Measurements from ENCODE around the gene NUDT3.

NUDT3 gene

GRCh38 chr6:34343806-34344205 lies 48.7 kb downstream of the NUDT3 start:
- TF ChIP-seq CTCF (IDR thresholded peaks at IDR 0.05), result no peak
- no peaks in the 10 kb centered on the region for H3K27me3 ChIP-seq (ENCODE audit: control insufficient read depth, insufficient read depth, low read length)
- no peak overlapping the region for H3K27ac ChIP-seq
- no peaks in the 10 kb centered on the region for H3K9me3 ChIP-seq (ENCODE audit: control insufficient read depth, low read length)
- peaks cover 7% of the 10 kb centered on the region for H3K4me1 ChIP-seq
- H3K79me2 ChIP-seq, result peaks cover 26% of the 10 kb centered on the region
- H3K4me2 ChIP-seq (ENCODE audit: low read length), result no peak overlapping the region
- H3K9ac ChIP-seq, result no peak overlapping the region
- no peak overlapping the region for H2AFZ ChIP-seq
- no peak overlapping the region for H3K4me3 ChIP-seq (ENCODE audit: low read depth, low read length)
- H3K36me3 ChIP-seq (ENCODE audit: control insufficient read depth, insufficient read depth, low read length), result no peaks in the 10 kb centered on the region

- Histone ChIP-seq H2AFZ (no peak overlapping the region), H3K79me2 (peaks cover 26% of the 10 kb centered on the region), H3K4me2 (ENCODE audit: low read length) (no peak overlapping the region), H3K36me3 (ENCODE audit: control insufficient read depth, insufficient read depth, low read length) (no peaks in the 10 kb centered on the region), H3K27me3 (ENCODE audit: control insufficient read depth, insufficient read depth, low read length) (no peaks in the 10 kb centered on the region), H3K27ac (no peak overlapping the region), H3K4me3 (ENCODE audit: low read depth, low read length) (no peak overlapping the region), H3K4me1 (peaks cover 23% of the 10 kb centered on the region), H3K9me3 (ENCODE audit: control insufficient read depth, low read length) (no peaks in the 10 kb centered on the region), H3K9ac (no peak overlapping the region)
- TF ChIP-seq CTCF (IDR thresholded peaks at IDR 0.05), result no peak
Measured at GRCh38 chr6:34342247-34342646, 50.2 kb downstream of the NUDT3 start.

- H3K4me3 ChIP-seq (ENCODE audit: low read depth, low read length), result no peak overlapping the region
- peaks cover 24% of the 10 kb centered on the region for H3K79me2 ChIP-seq
- no peaks in the 10 kb centered on the region for H3K36me3 ChIP-seq (ENCODE audit: control insufficient read depth, insufficient read depth, low read length)
- H3K4me2 ChIP-seq (ENCODE audit: low read length), result no peak overlapping the region
- H3K4me1 ChIP-seq, result peaks cover 25% of the 10 kb centered on the region
- no peak overlapping the region for H3K9ac ChIP-seq
- no peaks in the 10 kb centered on the region for H3K9me3 ChIP-seq (ENCODE audit: control insufficient read depth, low read length)
- no peak for TF ChIP-seq CTCF (IDR thresholded peaks at IDR 0.05)
- H3K27ac ChIP-seq, result no peak overlapping the region
- no peak overlapping the region for H2AFZ ChIP-seq
- no peaks in the 10 kb centered on the region for H3K27me3 ChIP-seq (ENCODE audit: control insufficient read depth, insufficient read depth, low read length)
Measured at GRCh38 chr6:34341481-34341971, 50.9 kb downstream of the NUDT3 start.

GRCh38 chr6:34340906-34341480 lies 51.5 kb downstream of the NUDT3 start:
- peaks cover 24% of the 10 kb centered on the region for H3K79me2 ChIP-seq
- H3K36me3 ChIP-seq (ENCODE audit: control insufficient read depth, insufficient read depth, low read length), result no peaks in the 10 kb centered on the region
- no peaks in the 10 kb centered on the region for H3K27me3 ChIP-seq (ENCODE audit: control insufficient read depth, insufficient read depth, low read length)
- no peak overlapping the region for H3K27ac ChIP-seq
- H3K4me1 ChIP-seq, result peaks cover 28% of the 10 kb centered on the region
- H3K9me3 ChIP-seq (ENCODE audit: control insufficient read depth, low read length), result no peaks in the 10 kb centered on the region
- TF ChIP-seq CTCF (IDR thresholded peaks at IDR 0.05), result no peak
- H3K4me3 ChIP-seq (ENCODE audit: low read depth, low read length), result no peak overlapping the region
- no peak overlapping the region for H2AFZ ChIP-seq
- H3K4me2 ChIP-seq (ENCODE audit: low read length), result no peak overlapping the region
- no peak overlapping the region for H3K9ac ChIP-seq

- no peak for TF ChIP-seq CTCF (IDR thresholded peaks at IDR 0.05)
- Histone ChIP-seq H3K4me1 (peaks cover 28% of the 10 kb centered on the region), H3K27ac (no peak overlapping the region), H3K4me2 (ENCODE audit: low read length) (no peak overlapping the region), H2AFZ (no peak overlapping the region), H3K4me3 (ENCODE audit: low read depth, low read length) (no peak overlapping the region), H3K27me3 (ENCODE audit: control insufficient read depth, insufficient read depth, low read length) (no peaks in the 10 kb centered on the region), H3K79me2 (peaks cover 18% of the 10 kb centered on the region), H3K9ac (no peak overlapping the region), H3K36me3 (ENCODE audit: control insufficient read depth, insufficient read depth, low read length) (no peaks in the 10 kb centered on the region), H3K9me3 (ENCODE audit: control insufficient read depth, low read length) (no peaks in the 10 kb centered on the region)
Measured at GRCh38 chr6:34340394-34340793, 52.1 kb downstream of the NUDT3 start.
